NCI-H510A (cell line): ENCODE data around the gene PSMA6.
"Not testable (repeated sequence)": the region's sequence is repeated elsewhere in the genome, so short reads cannot be mapped to it uniquely, and the experiment has no call there.

ENCODE experiments used
- DNase-seq: peaks from one replicate; lab custom pipeline; 2025; lab: John Stamatoyannopoulos, UW

PSMA6 gene

GRCh38 chr14:35292051-35292769 lies at the start of gene PSMA6:
PSMA6 (plus strand) TSS chr14:35292382; CDS start chr14:35292477, 95 bp downstream.
- peak; percentile 100 for DNase-seq

GRCh38 chr14:35242599-35243311 lies 49.4 kb upstream of the PSMA6 start:
- no peak for DNase-seq

- DNase-seq = no peak
These were observed 48.2 kb upstream of the PSMA6 start for GRCh38 chr14:35243956-35244355.

GRCh38 chr14:35244542-35244941 lies 47.6 kb upstream of the PSMA6 start:
- DNase-seq = no peak

GRCh38 chr14:35245051-35245450 lies 47.1 kb upstream of the PSMA6 start:
- DNase-seq = no peak

- DNase-seq = no peak
These were observed 44.3 kb upstream of the PSMA6 start for GRCh38 chr14:35247777-35248475.

GRCh38 chr14:35248476-35248788 lies 43.8 kb upstream of the PSMA6 start:
- no peak for DNase-seq

- no peak for DNase-seq
These were observed 41.9 kb upstream of the PSMA6 start for GRCh38 chr14:35250319-35250718.

- DNase-seq = no peak
These were observed 39.7 kb upstream of the PSMA6 start for GRCh38 chr14:35252451-35252868.

- DNase-seq = not testable (repeated sequence)
These were observed 39.1 kb upstream of the PSMA6 start for GRCh38 chr14:35253056-35253455.

GRCh38 chr14:35254034-35254622 lies 38.1 kb upstream of the PSMA6 start:
- not testable (repeated sequence) for DNase-seq

GRCh38 chr14:35254736-35255135 lies 37.4 kb upstream of the PSMA6 start:
- DNase-seq = no peak

GRCh38 chr14:35255711-35256110 lies 36.5 kb upstream of the PSMA6 start:
- DNase-seq = no peak

GRCh38 chr14:35257809-35258208 lies 34.4 kb upstream of the PSMA6 start:
- no peak for DNase-seq

GRCh38 chr14:35258420-35258819 lies 33.8 kb upstream of the PSMA6 start:
- DNase-seq = no peak

GRCh38 chr14:35261774-35262173 lies 30.4 kb upstream of the PSMA6 start:
- no peak for DNase-seq

GRCh38 chr14:35262436-35262835 lies 29.7 kb upstream of the PSMA6 start:
- DNase-seq = no peak

- no peak for DNase-seq
These were observed 23.2 kb upstream of the PSMA6 start for GRCh38 chr14:35268946-35269345.

- DNase-seq = no peak
These were observed 17.4 kb upstream of the PSMA6 start for GRCh38 chr14:35274805-35275204.

- DNase-seq = peak; percentile 33
These were observed 15.0 kb upstream of the PSMA6 start for GRCh38 chr14:35277179-35277578.

- no peak for DNase-seq
These were observed 12.8 kb upstream of the PSMA6 start for GRCh38 chr14:35279369-35279768.

GRCh38 chr14:35281341-35281740 lies 10.8 kb upstream of the PSMA6 start:
- no peak for DNase-seq

- DNase-seq = no peak
These were observed 7.7 kb upstream of the PSMA6 start for GRCh38 chr14:35284506-35284905.
